GM19328 (cell line): ENCODE data around the gene SUGT1.

Experiments
- ATAC-seq: cut with Tn5 transposase; IDR thresholded peaks from one replicate; pipeline ENCODE4 v1.9.1; 2021; ENCODE audit warnings: mild to moderate bottlenecking, moderate library complexity; ENCODE audit not compliant: unreplicated experiment

The SUGT1 gene

GRCh38 chr13:52736891-52737290 lies 84.3 kb downstream of the SUGT1 start:
- ATAC-seq = no peak

GRCh38 chr13:52737451-52737850 lies 84.8 kb downstream of the SUGT1 start:
- ATAC-seq = no peak

GRCh38 chr13:52737965-52738364 lies 85.3 kb downstream of the SUGT1 start:
- ATAC-seq = no peak

- no peak for ATAC-seq
Measured at GRCh38 chr13:52738719-52739467, 86.3 kb downstream of the SUGT1 start.

GRCh38 chr13:52739468-52740071 lies 86.9 kb downstream of the SUGT1 start, which contains the start of gene CNMD:
Gene CNMD (minus strand): TSS chr13:52739820. CDS start chr13:52739701, 119 bp downstream.
- ATAC-seq = no peak

GRCh38 chr13:52743569-52743968 lies 90.9 kb downstream of the SUGT1 start:
- no peak for ATAC-seq

- no peak for ATAC-seq
Measured at GRCh38 chr13:52743988-52744387, 91.4 kb downstream of the SUGT1 start.

- ATAC-seq = no peak
Measured at GRCh38 chr13:52744842-52745375, 92.3 kb downstream of the SUGT1 start.

- no peak for ATAC-seq
Measured at GRCh38 chr13:52746141-52746540, 93.5 kb downstream of the SUGT1 start.

GRCh38 chr13:52749419-52749818 lies 96.8 kb downstream of the SUGT1 start:
- no peak for ATAC-seq
